RCC 7860 (cell line): Measurements from ENCODE around the gene MAPKAPK3.
"Not testable (repeated sequence)": the region's sequence is repeated elsewhere in the genome, so short reads cannot be mapped to it uniquely, and the experiment has no call there.

Experiments used
- DNase-seq: peaks from one replicate; pipeline ENCODE4 v3.0.0-alpha.2; 2015; ENCODE audit warnings: low spot score
- FAIRE-seq: peaks from 2 replicates; lab custom pipeline; 2012; peaks lifted over from hg19 to GRCh38; lab: Jason Lieb, UNC

MAPKAPK3 gene

DNA sequence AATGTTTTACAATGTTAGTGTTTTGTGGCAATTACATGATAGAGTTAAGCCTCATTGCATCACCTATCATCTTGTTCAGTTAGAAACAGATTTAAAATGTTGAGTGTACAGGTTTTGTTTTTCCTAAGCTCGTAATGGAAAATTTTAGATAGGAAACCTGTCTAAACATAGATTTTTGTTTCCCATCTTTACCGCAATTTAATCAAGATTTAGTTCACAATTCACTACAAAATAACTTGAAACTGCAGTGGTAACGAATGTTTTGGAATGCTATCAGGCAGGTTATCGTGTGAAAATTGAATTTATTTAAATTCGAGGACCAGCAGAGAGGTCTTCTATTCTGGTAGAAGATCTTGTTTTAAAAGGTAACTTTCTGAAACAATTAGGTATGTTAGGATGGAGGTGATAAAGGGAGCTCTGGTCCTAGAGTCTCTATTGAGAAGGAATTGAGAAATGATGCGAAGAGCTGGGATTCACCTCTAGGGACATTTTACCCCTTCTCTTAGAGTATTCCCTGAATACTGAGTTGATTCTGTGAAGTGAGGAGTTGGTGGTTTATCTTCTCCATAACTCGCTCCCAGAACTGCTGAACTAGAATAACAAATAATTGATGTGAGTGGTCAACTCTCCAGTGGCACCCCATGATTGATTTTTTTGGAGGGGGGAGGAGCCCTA, 59.2 kb downstream of the MAPKAPK3 start:
- DNase-seq: no peak
- FAIRE-seq: no peak

DNA sequence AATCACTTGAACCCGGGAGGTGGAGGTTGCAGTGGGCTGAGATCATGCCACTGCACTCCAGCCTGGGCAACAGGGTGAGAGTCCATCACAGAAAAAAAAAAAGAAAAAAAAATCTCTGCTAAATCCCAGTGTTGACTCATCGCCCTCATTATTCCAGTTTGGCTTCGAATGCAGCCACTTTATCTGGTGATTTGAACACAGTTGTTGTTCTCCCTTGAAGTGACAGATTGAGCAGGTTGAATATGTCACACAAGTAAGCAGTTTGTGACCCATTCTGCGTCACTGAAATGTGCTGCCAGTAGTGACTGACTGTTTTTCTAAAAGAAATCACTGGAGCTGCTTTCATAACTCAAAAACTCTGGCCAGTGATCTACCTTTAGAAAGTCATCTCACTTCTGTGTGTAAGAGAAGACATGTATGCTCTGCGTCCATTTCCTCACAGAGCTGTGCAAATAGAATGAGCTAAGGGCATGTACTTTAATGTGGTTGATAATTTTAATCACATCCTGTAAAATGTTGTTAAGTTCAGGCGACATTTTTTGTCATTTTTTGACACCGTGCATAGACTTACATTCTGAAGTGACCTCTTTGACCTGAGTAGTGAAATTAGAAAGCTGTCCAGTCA, 70.3 kb downstream of the MAPKAPK3 start:
- no peak for DNase-seq
- FAIRE-seq: no peak

- DNase-seq (no peak), FAIRE-seq (no peak)
Measured at GRCh38 chr3:50687916-50688315, 71.0 kb downstream of the MAPKAPK3 start.

DNA sequence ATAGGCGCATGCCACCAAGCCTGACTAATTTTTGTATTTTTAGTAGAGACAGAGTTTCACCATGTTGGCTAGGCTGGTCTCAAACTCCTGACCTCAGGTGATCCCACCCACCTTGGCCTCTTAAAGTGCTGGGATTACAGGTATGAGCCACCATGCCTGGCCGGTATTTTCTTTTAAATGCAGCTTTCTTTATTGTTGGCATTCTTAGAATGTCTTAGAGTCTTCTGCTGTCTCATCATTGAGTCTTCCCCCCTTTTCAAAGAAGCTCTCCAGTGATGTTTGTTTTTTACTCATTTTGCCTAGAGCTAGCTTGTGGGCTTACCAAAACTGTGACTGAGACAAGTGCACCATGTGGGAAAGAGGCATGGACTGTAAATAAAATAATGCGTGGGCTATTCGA, 71.7 kb downstream of the MAPKAPK3 start:
- FAIRE-seq: not testable (repeated sequence)

DNA sequence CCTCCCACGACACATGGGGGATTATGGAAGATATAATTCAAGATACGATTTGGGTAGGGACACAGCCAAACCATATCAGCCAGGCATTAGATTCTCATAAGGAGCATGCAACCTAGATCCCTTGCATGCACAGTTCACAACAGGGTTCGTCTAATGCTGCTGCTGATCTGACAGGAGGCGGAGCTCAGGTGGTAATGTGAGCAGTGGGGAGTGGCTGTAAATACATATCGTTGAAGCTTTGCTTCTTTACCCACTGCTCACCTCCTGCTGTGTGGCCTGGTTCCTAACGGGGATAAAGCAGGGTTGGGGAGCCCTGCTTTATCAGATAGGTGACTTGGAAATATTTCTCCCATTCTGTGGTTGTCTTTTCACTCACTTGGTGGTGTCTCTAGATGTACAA, 72.6 kb downstream of the MAPKAPK3 start:
- FAIRE-seq: no peak
- no peak for DNase-seq

More for the DNA sequence above, 71.7 kb downstream of the MAPKAPK3 start:
- not testable (repeated sequence) for DNase-seq

DNA sequence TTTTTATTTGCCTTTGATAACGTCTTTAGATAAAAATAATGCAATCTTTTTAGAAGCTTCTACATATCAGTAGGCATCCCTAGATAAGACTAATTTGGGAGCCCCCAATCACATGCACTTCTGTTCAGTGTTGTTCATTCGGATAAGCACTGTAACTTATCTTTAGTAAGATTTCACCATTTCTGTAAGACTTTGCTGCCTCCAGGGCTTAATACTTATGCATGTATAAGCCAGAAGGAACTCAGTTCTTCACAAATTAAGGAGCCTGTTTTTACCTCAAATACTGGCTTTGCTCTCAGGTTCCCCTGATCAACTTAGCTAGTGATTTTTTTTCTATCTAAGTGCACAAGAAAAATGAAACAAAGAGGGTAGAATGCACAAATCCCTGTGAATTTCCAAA, 78.1 kb downstream of the MAPKAPK3 start:
- FAIRE-seq (no peak), DNase-seq (no peak)

DNA sequence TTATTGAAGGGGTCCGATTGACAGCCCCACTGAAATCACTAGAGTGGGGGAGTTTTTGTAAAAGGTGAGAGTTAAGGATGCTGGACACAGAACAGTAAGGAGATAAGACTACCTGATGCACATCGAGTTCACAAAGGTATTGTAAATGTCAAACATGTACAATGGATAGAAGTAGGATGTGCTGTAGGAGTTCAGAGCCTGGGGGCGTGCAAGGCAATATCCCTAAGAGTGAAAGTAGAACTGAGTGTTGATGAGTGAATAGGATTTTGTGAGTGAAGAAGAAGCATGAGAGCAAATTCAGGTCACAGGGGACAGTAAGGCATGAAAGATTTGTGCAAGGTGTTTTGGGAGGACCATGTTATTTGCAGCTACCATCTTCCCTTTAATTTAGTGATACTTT, 79.3 kb downstream of the MAPKAPK3 start:
- FAIRE-seq (no peak), DNase-seq (no peak)

DNA sequence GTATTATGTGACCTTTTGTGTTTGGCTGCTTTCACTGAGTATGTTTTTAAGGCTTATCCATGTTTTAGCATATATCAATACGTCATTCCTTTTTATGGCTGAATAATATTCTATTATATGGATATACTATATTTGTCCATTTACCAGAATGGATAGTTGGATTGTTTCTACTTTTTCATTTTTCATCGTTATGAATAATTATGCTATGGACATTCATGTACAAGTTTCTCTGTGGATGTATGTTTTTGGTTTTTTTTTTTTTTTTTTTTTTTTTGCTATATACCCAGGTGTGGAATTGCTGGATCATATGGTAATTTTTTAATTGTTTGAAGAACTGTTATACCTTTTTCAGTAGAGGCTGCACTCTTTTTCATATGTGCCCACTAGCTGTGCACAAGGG, 81.3 kb downstream of the MAPKAPK3 start:
- DNase-seq (no peak), FAIRE-seq (no peak)
